CD8-positive, alpha-beta memory T cell (primary cell): ENCODE data around the gene MKI67. TPM values are rescaled to one million over a fixed set of nuclear protein-coding genes. Genes with fewer than 3 reads are reported as not detected.

Experiments used
- CTCF ChIA-PET: fragments of 350-600 bp; sonication (Branson Sonifier 250); formaldehyde crosslinking; loops from one replicate; lab custom pipeline; 2021; ENCODE audit warnings: antibody characterized with exemption; lab: Charles Lee
- POLR2A ChIA-PET: fragments of 350-600 bp; sonication (Branson Sonifier 250); formaldehyde crosslinking; loops from one replicate; lab custom pipeline; 2021; ENCODE audit warnings: antibody characterized with exemption; lab: Charles Lee
- DNase-seq, 5 donors: peaks; one replicate each; pipeline versions ENCODE4 v3.0.0 to v3.0.0-alpha.2; 2020 to 2022; ENCODE audit warnings: mixed read lengths in 1 of 5
- H3K27ac ChIP-seq: one replicate; pipeline ENCODE4 v1.7.0; 2013; ENCODE audit warnings: low read depth, mild to moderate bottlenecking, low read length, moderate library complexity
- H3K27me3 ChIP-seq: 2 replicates; pipeline ENCODE4 v1.7.0; 2013; ENCODE audit warnings: low read length, mild to moderate bottlenecking; ENCODE audit not compliant: insufficient read depth, poor library complexity, severe bottlenecking
- H3K36me3 ChIP-seq: 2 replicates; pipeline ENCODE4 v1.7.0; 2013; ENCODE audit warnings: mild to moderate bottlenecking, low read length, moderate library complexity; ENCODE audit not compliant: insufficient read depth
- H3K4me1 ChIP-seq: 2 replicates; pipeline ENCODE4 v1.7.0; 2013; ENCODE audit warnings: mild to moderate bottlenecking, low read length, moderate library complexity; ENCODE audit not compliant: insufficient read depth
- H3K4me3 ChIP-seq: 2 replicates; pipeline ENCODE4 v1.7.0; 2013; ENCODE audit warnings: mild to moderate bottlenecking, low read length
- H3K9me3 ChIP-seq: 2 replicates; pipeline ENCODE4 v1.7.0; 2013; ENCODE audit warnings: mild to moderate bottlenecking, low read length
- H3K27ac Mint-ChIP-seq, 8 donors: one replicate each; pipeline ENCODE4 v1.8.0; 2020 to 2021; ENCODE audit warnings: mixed read lengths in 8 of 8, mild to moderate bottlenecking in 6 of 8, inconsistent platforms in 3 of 8, moderate library complexity in 3 of 8
- H3K27me3 Mint-ChIP-seq, 2 donors: one replicate each; pipeline ENCODE4 v1.8.0; 2020 to 2021; ENCODE audit warnings: mixed read lengths in 2 of 2, mild to moderate bottlenecking in 1 of 2, moderate library complexity in 1 of 2
- H3K36me3 Mint-ChIP-seq, 3 donors: one replicate each; pipeline ENCODE4 v1.8.0; 2020 to 2021; ENCODE audit warnings: mixed read lengths in 3 of 3, inconsistent platforms in 1 of 3, mild to moderate bottlenecking in 1 of 3
- H3K4me1 Mint-ChIP-seq, 3 donors: one replicate each; pipeline ENCODE4 v1.8.0; 2020 to 2021; ENCODE audit warnings: mixed read lengths in 3 of 3, inconsistent platforms in 1 of 3, mild to moderate bottlenecking in 1 of 3
- H3K4me3 Mint-ChIP-seq, 7 donors: one replicate each; pipeline ENCODE4 v1.8.0; 2020 to 2021; ENCODE audit warnings: mixed read lengths in 7 of 7, mild to moderate bottlenecking in 6 of 7, moderate library complexity in 4 of 7, inconsistent platforms in 2 of 7
- H3K9me3 Mint-ChIP-seq, 5 donors: one replicate each; pipeline ENCODE4 v1.8.0; 2020 to 2022; ENCODE audit warnings: mixed read lengths in 5 of 5, mild to moderate bottlenecking in 3 of 5, moderate library complexity in 2 of 5, inconsistent platforms in 1 of 5
- polyA plus RNA-seq: library from polyadenylated mRNA; unstranded; fragments of 300-500 nt; fragmentation: Illumina TruSeq; gene quantifications from one replicate; pipeline ENCODE4 v1.2.3, GENCODE V29; 2021
- total RNA-seq, 2 experiments: library from RNA; stranded (reverse); gene quantifications; one replicate each; pipeline ENCODE4 v1.2.3, GENCODE V29; 2021

MKI67 gene
- total and polyA plus RNA-seq, 3 experiments from 2014 or later, result 0.70 to 136 (median 113) TPM

DNA sequence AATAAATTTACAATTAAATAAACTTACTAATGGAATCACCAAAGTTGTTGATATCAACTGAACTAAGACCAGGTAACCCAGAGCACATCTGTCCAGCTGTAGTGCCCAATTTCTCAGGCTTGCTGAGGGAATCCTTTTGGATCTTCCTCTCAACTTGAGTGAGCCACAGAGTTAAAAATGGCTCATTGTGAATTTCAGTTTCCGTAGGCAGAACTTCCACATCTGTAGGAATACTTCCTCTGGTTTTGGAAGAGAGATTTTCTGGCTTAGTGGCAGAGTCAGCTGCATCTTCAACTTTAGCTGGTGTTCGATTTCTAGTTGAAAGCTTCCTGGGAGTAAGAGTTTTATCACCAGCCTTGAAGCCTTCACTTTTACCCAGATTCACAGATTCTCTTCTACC is 11.3 kb downstream of the MKI67 start:
- H3K4me3 Mint-ChIP-seq, result no peak overlapping the region
- H3K27me3 ChIP-seq, result no peaks in the 10 kb centered on the region
- POLR2A ChIA-PET, result no interaction called here
- peaks cover 0 to 18% (median 0%) of the 10 kb centered on the region in 3 donors for H3K4me1 Mint-ChIP-seq
- peaks cover 0 to 3% of the 10 kb centered on the region in 2 donors for H3K27me3 Mint-ChIP-seq
- no peaks in the 10 kb centered on the region for H3K36me3 ChIP-seq
- no peak overlapping the region for H3K4me3 ChIP-seq
- H3K27ac Mint-ChIP-seq, result no peak overlapping the region
- H3K27ac ChIP-seq, result no peak overlapping the region
- H3K36me3 Mint-ChIP-seq, result no peaks in the 10 kb centered on the region
- CTCF ChIA-PET, result interaction anchor here (0.8 to 1.1 kb wide), 2 partner anchors 79 to 97 kb away, joined by 3 read pairs; no protein-coding TSS in a partner anchor
- DNase-seq, result no peak
- H3K9me3 ChIP-seq, result no peaks in the 10 kb centered on the region
- no peaks in the 10 kb centered on the region for H3K9me3 Mint-ChIP-seq
- H3K4me1 ChIP-seq, result no peaks in the 10 kb centered on the region

DNA sequence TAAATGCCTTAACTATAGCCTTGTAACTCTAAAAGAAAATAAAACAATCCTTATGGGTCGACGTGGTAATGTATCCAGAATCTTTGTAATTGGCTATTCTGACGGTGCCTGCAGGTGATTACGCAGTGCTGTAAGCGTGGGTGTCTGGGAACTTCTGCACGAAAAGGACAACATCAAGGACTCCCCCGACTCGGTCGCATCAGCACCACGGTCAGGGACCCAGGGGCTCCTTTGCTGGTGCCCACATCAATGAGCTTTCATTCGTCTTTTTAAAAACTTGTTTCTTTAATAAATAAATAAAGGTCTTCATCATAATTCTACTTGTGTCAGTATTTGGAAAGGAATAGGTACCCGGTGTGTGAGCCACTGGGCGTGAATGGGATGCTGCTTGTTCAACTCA is 13.2 kb downstream of the MKI67 start:
- no peak for DNase-seq
- no peak overlapping the region for H3K27ac ChIP-seq
- no peaks in the 10 kb centered on the region for H3K36me3 ChIP-seq
- no peak overlapping the region for H3K4me3 ChIP-seq
- H3K27me3 ChIP-seq, result no peaks in the 10 kb centered on the region
- Mint-ChIP-seq H3K27ac (no peak overlapping the region), H3K9me3 (no peaks in the 10 kb centered on the region), H3K36me3 (no peaks in the 10 kb centered on the region), H3K4me3 (no peak overlapping the region), H3K4me1 (peaks cover 0 to 10% (median 0%) of the 10 kb centered on the region in 3 donors), H3K27me3 (no peaks in the 10 kb centered on the region)
- POLR2A ChIA-PET, result no interaction called here
- CTCF ChIA-PET, result interaction anchor here (1.5 kb wide), 1 partner anchor 11 kb away, joined by 6 read pairs; no protein-coding TSS in a partner anchor
- H3K9me3 ChIP-seq, result no peaks in the 10 kb centered on the region
- H3K4me1 ChIP-seq, result no peaks in the 10 kb centered on the region

DNA sequence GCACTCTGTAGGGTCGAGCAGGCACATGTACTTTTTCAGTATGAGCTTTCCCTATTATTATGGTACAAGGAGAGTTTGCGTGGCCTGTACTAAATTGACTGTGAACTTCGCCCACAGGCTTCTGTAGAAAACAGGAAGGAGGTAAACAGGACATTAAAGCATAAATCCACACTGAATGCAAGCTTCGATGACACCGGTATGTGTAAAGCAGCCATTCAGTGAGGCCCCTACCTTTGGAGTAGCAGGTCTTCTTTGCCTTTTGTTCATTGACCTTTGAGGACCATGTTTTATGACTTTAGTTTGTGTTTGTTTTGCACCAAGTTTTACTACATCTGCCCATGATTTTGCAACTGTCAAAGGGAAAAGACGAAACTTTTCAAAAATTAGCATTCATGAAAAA is 14.5 kb downstream of the MKI67 start:
- ChIA-PET POLR2A (no interaction called here), CTCF (no interaction called here)
- DNase-seq, result no peak
- Histone ChIP-seq H3K27ac (no peak overlapping the region), H3K27me3 (no peaks in the 10 kb centered on the region), H3K4me3 (no peak overlapping the region), H3K9me3 (no peaks in the 10 kb centered on the region), H3K36me3 (no peaks in the 10 kb centered on the region), H3K4me1 (no peaks in the 10 kb centered on the region)
- Mint-ChIP-seq H3K27ac (no peak overlapping the region), H3K4me1 (peaks cover 0 to 10% (median 0%) of the 10 kb centered on the region in 3 donors), H3K4me3 (no peak overlapping the region), H3K27me3 (no peaks in the 10 kb centered on the region), H3K9me3 (no peaks in the 10 kb centered on the region), H3K36me3 (no peaks in the 10 kb centered on the region)

DNA sequence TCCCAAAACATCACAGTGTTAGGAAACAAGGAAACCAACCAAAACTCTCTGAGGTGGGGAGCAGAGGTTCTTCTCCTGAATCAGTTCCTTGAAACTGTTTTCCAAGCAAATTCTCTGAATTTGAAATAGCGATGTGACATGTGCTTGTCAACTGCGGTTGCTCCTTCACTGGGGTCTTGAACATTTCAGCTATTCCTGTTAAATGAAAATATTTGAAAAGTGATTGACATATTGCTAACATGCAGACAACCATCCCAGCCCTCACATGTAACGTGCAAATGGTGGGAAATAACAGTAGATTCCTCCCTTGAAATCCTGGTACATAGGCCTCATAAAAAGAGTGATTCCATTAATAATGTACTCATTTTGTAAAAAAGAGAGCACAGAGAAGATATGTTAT is 15.9 kb downstream of the MKI67 start:
- H3K27ac Mint-ChIP-seq, result no peak overlapping the region
- no peaks in the 10 kb centered on the region for H3K27me3 ChIP-seq
- POLR2A ChIA-PET, result no interaction called here
- no peaks in the 10 kb centered on the region for H3K9me3 ChIP-seq
- no peaks in the 10 kb centered on the region for H3K9me3 Mint-ChIP-seq
- H3K4me1 ChIP-seq, result no peaks in the 10 kb centered on the region
- no peak overlapping the region for H3K4me3 Mint-ChIP-seq
- H3K36me3 ChIP-seq, result no peaks in the 10 kb centered on the region
- H3K36me3 Mint-ChIP-seq, result no peaks in the 10 kb centered on the region
- CTCF ChIA-PET, result no interaction called here
- H3K4me1 Mint-ChIP-seq, result peaks cover 0 to 10% (median under 1%) of the 10 kb centered on the region in 3 donors
- H3K27me3 Mint-ChIP-seq, result no peaks in the 10 kb centered on the region
- no peak overlapping the region for H3K4me3 ChIP-seq
- no peak overlapping the region for H3K27ac ChIP-seq
- no peak for DNase-seq

DNA sequence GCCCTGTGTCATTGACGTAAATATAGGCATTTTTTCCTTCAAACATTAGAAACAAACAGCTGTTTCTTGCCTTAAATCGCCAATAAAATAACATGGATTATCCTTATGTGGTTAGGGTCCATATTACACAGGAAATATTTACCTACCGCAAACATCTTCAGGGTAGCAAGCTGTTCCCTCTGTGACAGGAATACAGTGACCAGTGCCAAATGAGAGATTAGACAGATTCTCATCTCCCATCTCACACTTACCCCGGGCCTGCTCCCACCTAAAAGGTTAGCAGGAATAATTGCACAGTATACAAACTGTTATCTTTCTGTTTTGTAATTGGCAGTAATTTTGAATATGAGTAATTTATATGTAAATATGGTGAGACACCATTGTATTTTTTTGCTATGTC is 16.5 kb downstream of the MKI67 start:
- CTCF ChIA-PET, result no interaction called here
- Mint-ChIP-seq H3K9me3 (no peaks in the 10 kb centered on the region), H3K4me3 (no peak overlapping the region), H3K4me1 (peaks cover 0 to 9% (median 5%) of the 10 kb centered on the region in 3 donors), H3K27me3 (no peaks in the 10 kb centered on the region), H3K27ac (no peak overlapping the region), H3K36me3 (no peaks in the 10 kb centered on the region)
- Histone ChIP-seq H3K4me3 (no peak overlapping the region), H3K9me3 (no peaks in the 10 kb centered on the region), H3K36me3 (no peaks in the 10 kb centered on the region), H3K27ac (no peak overlapping the region), H3K27me3 (no peaks in the 10 kb centered on the region), H3K4me1 (peaks cover 4% of the 10 kb centered on the region)
- POLR2A ChIA-PET, result no interaction called here
- no peak for DNase-seq

DNA sequence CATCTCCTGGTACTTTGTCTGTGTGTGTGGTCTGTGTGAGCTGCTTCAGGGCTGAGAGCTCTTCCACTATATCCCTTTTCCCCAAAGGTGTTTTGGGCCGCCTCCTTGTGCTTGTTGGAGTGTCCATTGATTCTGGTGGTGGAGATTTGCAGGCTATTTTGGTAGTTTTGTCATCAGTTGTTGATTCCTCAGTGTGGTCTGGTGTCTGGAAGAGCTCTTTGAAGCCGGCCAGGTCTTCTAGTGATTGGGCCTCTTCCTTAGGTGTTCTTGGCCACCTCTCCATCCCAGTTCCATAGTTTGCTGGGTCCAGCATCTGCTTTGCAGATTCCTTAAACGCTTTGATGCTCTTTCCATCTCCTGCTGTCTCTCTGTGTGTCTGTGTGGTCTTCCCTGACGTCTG is 20.8 kb downstream of the MKI67 start:
- H3K4me3 ChIP-seq, result no peak overlapping the region
- no peak overlapping the region for H3K4me3 Mint-ChIP-seq
- no peaks in the 10 kb centered on the region for H3K9me3 ChIP-seq
- H3K27me3 Mint-ChIP-seq, result no peaks in the 10 kb centered on the region
- CTCF ChIA-PET, result interaction anchor here (1.9 kb wide), 1 partner anchor 70 kb away, joined by 4 read pairs; no protein-coding TSS in a partner anchor
- peak overlapping the region in 1 of 8 donors; percentile 57 for H3K27ac Mint-ChIP-seq
- H3K27me3 ChIP-seq, result no peaks in the 10 kb centered on the region
- H3K9me3 Mint-ChIP-seq, result no peaks in the 10 kb centered on the region
- H3K36me3 Mint-ChIP-seq, result no peaks in the 10 kb centered on the region
- POLR2A ChIA-PET, result no interaction called here
- peaks cover 32% of the 10 kb centered on the region for H3K4me1 ChIP-seq
- no peaks in the 10 kb centered on the region for H3K36me3 ChIP-seq
- peaks cover 0 to 35% (median 5%) of the 10 kb centered on the region in 3 donors for H3K4me1 Mint-ChIP-seq
- H3K27ac ChIP-seq, result no peak overlapping the region
- DNase-seq, result no peak

DNA sequence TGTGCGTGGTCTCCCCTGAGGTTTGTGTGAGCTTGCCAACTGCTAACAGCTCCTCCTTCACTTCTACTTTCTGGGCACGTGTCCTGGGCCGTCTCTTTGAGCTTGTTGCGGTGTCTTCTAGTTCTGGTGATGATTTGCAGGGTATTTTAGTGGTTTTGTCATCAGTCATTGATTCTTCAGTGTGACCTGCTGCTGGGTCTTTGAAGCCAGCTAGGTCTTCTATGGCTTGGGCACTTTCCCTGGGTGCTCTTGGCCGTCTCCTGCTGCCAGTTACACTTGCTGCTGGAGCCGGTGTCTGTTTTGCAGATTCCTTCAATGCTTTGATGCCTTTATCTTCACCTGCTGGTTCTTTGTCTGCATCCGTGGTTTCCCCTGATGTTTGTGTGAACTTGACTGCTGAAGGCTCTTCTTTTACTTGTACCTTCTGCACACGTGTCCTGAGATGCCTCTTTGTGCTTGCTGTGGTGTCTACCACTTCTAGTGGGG is 23.0 kb downstream of the MKI67 start:
- peak; percentile 24 to 76 (median 70) for DNase-seq
- H3K27ac ChIP-seq, result no peak overlapping the region
- no peaks in the 10 kb centered on the region for H3K36me3 Mint-ChIP-seq
- H3K4me1 ChIP-seq, result peaks cover 32% of the 10 kb centered on the region
- no peaks in the 10 kb centered on the region for H3K9me3 ChIP-seq
- no peaks in the 10 kb centered on the region for H3K27me3 ChIP-seq
- H3K9me3 Mint-ChIP-seq, result no peaks in the 10 kb centered on the region
- H3K4me3 Mint-ChIP-seq, result peak overlapping the region; percentile 27 to 72 (median 54)
- peaks cover 7 to 37% (median 15%) of the 10 kb centered on the region in 3 donors for H3K4me1 Mint-ChIP-seq
- H3K27me3 Mint-ChIP-seq, result no peaks in the 10 kb centered on the region
- peak overlapping the region in 7 of 8 donors; percentile 16 to 91 (median 69) for H3K27ac Mint-ChIP-seq
- POLR2A ChIA-PET, result no interaction called here
- CTCF ChIA-PET, result interaction anchor here (0.8 to 2.1 kb wide), 4 partner anchors 14 to 75 kb away, joined by 3 to 8 read pairs (median 4); no protein-coding TSS in a partner anchor
- no peaks in the 10 kb centered on the region for H3K36me3 ChIP-seq
- peak overlapping the region; percentile 25 for H3K4me3 ChIP-seq

DNA sequence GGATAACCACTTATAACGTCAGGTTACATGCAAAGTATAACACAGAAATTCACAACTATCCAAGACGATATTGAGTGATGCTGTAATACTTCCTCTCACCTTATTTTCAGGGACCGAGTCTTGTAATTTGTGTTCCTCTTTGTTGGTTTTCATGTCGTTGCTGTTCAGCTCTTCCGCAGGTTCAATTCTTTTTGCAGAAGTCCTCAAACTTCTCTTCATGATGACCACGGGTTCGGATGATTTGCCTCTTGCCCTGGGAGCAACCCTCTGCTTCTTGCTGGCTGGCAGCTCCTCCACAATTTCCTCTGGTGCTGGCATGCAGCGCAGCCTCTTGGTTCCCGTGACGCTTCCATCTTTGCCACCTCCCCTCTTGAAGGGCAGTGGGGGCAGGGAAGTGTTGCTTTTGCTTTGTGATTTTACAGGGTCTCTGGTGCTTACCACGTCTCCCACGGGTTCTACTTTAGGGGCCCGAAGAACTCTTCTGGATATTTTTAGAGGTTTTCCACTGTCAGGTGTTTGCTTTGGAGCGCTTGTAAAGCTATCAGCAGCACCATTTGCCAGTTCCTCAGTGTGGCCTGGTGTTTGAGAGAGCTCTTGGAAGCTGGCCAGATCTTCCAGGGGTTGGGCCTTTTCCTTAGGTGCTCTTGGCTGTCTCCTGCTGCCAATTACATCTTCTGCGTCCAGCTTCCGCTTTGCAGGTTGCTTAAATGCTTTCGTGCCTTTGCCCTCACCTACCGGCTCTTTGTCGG is 23.6 kb downstream of the MKI67 start:
- Mint-ChIP-seq H3K4me1 (peaks cover 13 to 44% (median 21%) of the 10 kb centered on the region in 3 donors), H3K36me3 (no peaks in the 10 kb centered on the region), H3K27me3 (no peaks in the 10 kb centered on the region), H3K27ac (peak overlapping the region in 7 of 8 donors; percentile 40 to 91 (median 69)), H3K4me3 (peak overlapping the region; percentile 27 to 72 (median 54)), H3K9me3 (no peaks in the 10 kb centered on the region)
- no peak for DNase-seq
- ChIA-PET POLR2A (no interaction called here), CTCF (interaction anchor here (0.8 to 2.1 kb wide), 4 partner anchors 14 to 76 kb away, joined by 3 to 8 read pairs (median 4); no protein-coding TSS in a partner anchor)
- Histone ChIP-seq H3K9me3 (no peaks in the 10 kb centered on the region), H3K27me3 (no peaks in the 10 kb centered on the region), H3K36me3 (no peaks in the 10 kb centered on the region), H3K4me1 (peaks cover 32% of the 10 kb centered on the region), H3K4me3 (peak overlapping the region; percentile 25), H3K27ac (no peak overlapping the region)
